ENCODE measurements around the gene GP9.
A peak's percentile ranks its signal among the peaks of the same experiment; 100 is the strongest.

Gene GP9

DNA sequence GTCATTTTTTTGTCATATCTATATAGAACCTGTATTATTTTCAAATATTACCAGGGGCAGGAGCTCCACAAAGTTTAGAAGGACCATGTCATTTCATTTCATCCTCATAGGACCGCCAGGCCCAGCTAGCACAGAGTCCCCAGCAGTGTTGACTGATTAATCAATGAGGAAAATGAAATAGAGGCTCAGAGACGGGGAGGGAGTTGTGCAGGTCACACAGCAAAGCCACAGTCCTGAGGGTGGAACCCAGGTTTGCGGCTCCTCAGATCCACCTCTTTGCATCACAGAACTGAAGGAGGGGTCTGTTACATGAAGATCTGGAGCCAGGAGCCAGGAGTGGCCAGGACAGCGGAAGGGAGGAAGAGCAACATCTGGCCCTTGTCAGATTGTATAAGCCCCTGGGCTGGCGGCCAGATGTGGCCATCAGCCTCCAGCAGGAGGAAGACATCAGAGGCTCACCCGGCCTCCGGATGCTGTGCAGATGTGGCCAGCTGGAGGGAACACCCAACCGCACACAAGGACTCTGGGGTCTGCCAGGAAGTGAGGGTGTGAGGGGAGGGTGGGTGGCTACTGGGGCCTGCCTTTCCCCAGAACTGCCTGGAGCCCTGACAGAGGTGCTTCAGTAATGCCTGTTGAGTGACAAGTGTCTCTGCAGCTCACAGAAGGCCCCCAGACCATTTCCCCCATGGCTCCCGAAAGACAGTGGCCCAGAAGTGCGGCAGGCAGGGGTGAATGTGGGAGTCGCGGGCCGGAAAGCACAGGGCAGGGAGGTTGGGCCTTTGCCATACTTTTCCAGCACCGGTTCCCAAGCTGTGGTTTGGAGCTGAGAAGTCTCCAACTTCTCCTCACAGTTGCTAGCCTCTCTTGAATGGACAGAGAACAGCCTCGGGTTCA lies 38.2 kb upstream of the GP9 start:
- peak; percentile 88 for DNase-seq (ENCODE audit: extremely low read depth, low read depth)
- TF ChIP-seq, protein P1, sequence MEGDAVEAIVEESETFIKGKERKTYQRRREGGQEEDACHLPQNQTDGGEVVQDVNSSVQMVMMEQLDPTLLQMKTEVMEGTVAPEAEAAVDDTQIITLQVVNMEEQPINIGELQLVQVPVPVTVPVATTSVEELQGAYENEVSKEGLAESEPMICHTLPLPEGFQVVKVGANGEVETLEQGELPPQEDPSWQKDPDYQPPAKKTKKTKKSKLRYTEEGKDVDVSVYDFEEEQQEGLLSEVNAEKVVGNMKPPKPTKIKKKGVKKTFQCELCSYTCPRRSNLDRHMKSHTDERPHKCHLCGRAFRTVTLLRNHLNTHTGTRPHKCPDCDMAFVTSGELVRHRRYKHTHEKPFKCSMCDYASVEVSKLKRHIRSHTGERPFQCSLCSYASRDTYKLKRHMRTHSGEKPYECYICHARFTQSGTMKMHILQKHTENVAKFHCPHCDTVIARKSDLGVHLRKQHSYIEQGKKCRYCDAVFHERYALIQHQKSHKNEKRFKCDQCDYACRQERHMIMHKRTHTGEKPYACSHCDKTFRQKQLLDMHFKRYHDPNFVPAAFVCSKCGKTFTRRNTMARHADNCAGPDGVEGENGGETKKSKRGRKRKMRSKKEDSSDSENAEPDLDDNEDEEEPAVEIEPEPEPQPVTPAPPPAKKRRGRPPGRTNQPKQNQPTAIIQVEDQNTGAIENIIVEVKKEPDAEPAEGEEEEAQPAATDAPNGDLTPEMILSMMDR (IDR thresholded peaks at IDR 0.05; ENCODE audit: low read depth, low read length, missing control alignments), result no peak
- no peak overlapping the region for H3K4me3 ChIP-seq (replicated peaks; ENCODE audit: low read depth, low read length)

DNA sequence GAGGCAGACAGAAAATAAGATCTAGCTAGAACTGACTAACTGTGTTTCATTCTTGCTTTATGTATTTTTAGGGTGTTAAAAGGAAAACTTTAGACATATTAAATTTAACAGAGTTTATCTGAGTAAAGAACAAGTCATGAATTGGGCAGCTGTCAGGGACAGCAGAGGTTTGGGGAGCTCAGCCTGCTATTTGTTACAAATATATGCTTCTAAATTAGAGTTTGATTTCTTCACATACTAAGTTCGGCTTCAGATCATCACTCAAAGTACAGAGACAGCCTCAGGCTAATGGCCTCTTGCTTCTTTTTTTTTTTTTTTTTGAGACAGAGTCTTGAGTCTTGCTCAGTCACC lies 37.6 kb upstream of the GP9 start:
- no peak for DNase-seq (ENCODE audit: extremely low read depth, low read depth)
- TF ChIP-seq, protein P1 (IDR thresholded peaks at IDR 0.05; ENCODE audit: low read depth, low read length, missing control alignments), result no peak
- no peak overlapping the region for H3K4me3 ChIP-seq (replicated peaks; ENCODE audit: low read depth, low read length)

DNA sequence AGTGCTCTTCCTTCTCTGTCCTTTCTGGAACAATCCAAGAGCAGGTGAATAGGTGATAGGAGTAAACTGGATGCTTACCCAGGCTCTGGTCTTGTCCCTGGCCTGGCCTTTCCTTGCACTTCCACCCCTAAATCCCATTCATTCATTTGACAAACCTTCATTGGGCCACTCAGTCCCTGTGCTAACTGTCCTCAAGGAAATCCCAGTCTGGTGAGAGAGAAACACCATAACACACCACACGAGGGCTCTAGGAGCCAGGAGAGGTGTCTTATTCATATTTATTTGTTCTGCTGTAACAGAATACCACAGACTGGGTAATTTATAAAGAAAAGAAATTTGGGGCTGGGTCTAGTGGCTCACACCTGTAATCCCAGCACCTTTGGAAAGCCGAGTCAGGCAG lies 36.7 kb upstream of the GP9 start:
- TF ChIP-seq, protein P1 (IDR thresholded peaks at IDR 0.05; ENCODE audit: low read depth, low read length, missing control alignments), result no peak
- DNase-seq (ENCODE audit: extremely low read depth, low read depth), result no peak
- H3K4me3 ChIP-seq (replicated peaks; ENCODE audit: low read depth, low read length), result no peak overlapping the region

DNA sequence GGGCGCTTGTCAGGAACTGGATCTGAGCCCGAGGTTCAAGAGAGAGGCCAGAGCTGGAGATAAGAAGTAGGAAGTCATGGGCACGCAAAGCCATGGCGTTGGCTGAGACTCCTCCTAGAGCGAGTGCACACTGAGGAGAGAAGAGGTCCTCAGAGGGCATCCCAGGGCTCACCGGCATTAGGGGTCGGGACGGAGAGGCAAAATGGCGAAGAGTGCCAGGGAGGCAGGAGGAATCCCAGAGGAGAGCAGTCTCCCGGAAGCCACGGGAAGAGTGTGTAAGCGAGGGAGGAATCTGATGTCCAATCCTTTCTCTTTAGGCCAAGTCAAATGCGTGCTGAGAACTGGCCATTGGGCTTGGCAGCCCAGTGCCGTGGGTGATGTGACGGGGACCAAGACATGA lies 35.5 kb upstream of the GP9 start:
- TF ChIP-seq, protein P1 (IDR thresholded peaks at IDR 0.05; ENCODE audit: low read depth, low read length, missing control alignments), result no peak
- H3K4me3 ChIP-seq (replicated peaks; ENCODE audit: low read depth, low read length), result no peak overlapping the region
- no peak for DNase-seq (ENCODE audit: extremely low read depth, low read depth)

DNA sequence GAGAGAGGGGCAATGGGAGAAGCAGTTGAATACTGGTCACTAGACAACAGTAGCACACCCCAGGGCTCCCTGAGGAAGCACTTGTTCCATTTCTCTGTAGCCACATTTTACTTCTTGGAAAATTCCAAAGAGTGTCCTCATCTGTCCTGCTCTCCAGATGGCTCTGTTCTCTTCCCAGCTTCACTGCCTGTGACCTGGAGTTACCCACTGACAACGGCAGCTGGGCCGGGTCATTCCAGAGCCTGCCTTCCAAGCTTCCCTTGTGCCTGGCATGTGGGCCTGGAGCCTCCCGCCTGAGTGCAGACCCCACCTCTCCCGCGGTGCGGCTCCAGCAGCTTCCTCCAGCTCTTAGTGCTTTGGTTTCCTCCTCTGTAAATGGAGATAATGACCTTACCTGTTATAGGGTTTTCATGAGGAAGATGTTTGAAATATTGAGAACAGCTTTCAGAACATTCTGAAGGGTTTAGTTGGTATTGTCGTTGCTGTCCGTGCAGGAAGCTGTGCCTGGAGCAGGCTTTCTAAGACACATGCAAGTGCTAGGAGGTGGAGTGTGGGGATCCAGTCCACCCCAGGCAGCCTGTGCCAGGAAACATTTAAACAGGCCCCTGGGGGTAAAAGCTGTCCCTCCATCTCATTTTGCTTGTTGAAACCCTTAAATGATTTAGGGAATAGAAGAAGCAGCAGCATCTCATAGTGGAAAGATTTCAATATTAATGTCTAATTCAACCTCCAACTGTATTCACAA lies 34.7 kb upstream of the GP9 start:
- no peak for DNase-seq (ENCODE audit: extremely low read depth, low read depth)
- no peak overlapping the region for H3K4me3 ChIP-seq (replicated peaks; ENCODE audit: low read depth, low read length)
- TF ChIP-seq, protein P1 (IDR thresholded peaks at IDR 0.05; ENCODE audit: low read depth, low read length, missing control alignments), result no peak

DNA sequence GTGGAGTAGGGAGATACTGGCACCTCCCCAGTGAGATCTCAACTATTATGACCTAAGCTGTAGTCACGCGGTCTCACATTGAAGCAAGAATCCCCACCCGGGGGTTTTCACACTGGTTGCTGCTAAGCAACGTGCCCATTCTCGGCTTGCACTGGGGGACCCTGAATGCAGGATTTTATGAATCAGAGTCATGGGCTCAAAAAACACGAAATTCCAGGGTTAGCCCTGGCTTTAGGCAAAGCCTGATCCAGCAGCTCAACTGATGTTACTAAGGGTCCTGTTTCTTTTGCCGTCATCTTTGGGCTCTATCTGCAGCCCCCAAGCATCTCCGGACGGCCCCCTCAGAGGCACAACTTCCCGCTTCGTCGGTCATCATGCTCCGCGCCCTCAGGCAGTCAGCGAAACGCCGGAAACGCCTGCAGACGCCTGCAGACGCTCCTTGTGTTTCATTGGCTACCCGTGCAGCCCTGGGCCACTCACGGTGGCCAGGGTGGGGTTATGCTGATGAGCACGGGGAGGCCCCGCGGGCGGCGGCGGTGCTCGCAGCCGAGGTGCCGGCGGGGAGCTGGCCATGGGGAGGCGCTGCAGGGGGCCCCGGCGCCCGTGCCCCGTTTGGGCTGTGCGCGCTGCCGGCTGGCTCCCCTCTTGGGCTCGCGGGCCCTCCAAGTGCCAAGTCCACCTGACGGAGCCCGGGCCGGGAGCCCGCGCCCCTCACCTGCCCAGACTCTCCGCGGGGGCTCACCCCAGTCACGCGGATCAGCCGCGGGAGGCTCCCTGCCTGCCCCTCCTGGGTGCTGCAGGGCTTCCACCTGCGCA lies 33.6 kb upstream of the GP9 start:
- TF ChIP-seq, protein P1 (IDR thresholded peaks at IDR 0.05; ENCODE audit: low read depth, low read length, missing control alignments), result peak; percentile 30
- 0 out of 2 replicates have a peak overlapping the region, but pooled peaks have one; percentile 13 for H3K4me3 ChIP-seq (replicated peaks; ENCODE audit: low read depth, low read length)
- no peak for DNase-seq (ENCODE audit: extremely low read depth, low read depth)
